Kidney (tissue), 14 donors: ENCODE results near the gene NNAT. TPM values are rescaled to one million over a fixed set of nuclear protein-coding genes. Genes with fewer than 3 reads are reported as not detected.

ENCODE experiments used
- DNase-seq, 5 donors: peaks; one replicate each; pipeline ENCODE4 v3.0.0-alpha.2; 2013 to 2020
- FAIRE-seq: peaks from 2 replicates; lab custom pipeline; 2012; peaks lifted over from hg19 to GRCh38; lab: Jason Lieb, UNC
- H3K27ac ChIP-seq, 2 donors: one replicate each; pipeline ENCODE4 v1.7.0; 2013; ENCODE audit warnings: low read depth in 2 of 2, low read length in 2 of 2, inconsistent platforms in 1 of 2
- H3K27me3 ChIP-seq: one replicate; pipeline ENCODE4 v1.7.1; 2013; ENCODE audit warnings: low read length, inconsistent platforms; ENCODE audit not compliant: control insufficient read depth, insufficient read depth
- H3K36me3 ChIP-seq, 3 donors: one replicate each; pipeline versions ENCODE4 v1.7.0 to v1.7.1; 2013; ENCODE audit warnings: low read length in 3 of 3, control low read depth in 1 of 3, inconsistent platforms in 1 of 3; ENCODE audit not compliant: insufficient read depth in 3 of 3, control insufficient read depth in 2 of 3
- H3K4me1 ChIP-seq, 3 donors: one replicate each; pipeline versions ENCODE4 v1.7.0 to v1.7.1; 2013; ENCODE audit warnings: low read length in 3 of 3, inconsistent platforms in 1 of 3, low read depth in 1 of 3; ENCODE audit not compliant: control insufficient read depth in 2 of 3, insufficient read depth in 2 of 3
- H3K4me3 ChIP-seq, 3 donors: one replicate each; pipeline versions ENCODE4 v1.7.0 to v1.8.1; 2013; ENCODE audit warnings: low read length in 3 of 3, control low read depth in 1 of 3, inconsistent platforms in 1 of 3
- H3K9ac ChIP-seq, 3 donors: one replicate each; pipeline versions ENCODE4 v1.7.0 to v1.7.1; 2013; ENCODE audit warnings: low read length in 3 of 3, control low read depth in 1 of 3, inconsistent platforms in 1 of 3
- H3K9me3 ChIP-seq, 3 donors: one replicate each; pipeline versions ENCODE4 v1.7.0 to v1.7.1; 2013; ENCODE audit warnings: low read length in 3 of 3, control low read depth in 1 of 3, inconsistent platforms in 1 of 3; ENCODE audit not compliant: control insufficient read depth in 2 of 3, insufficient read depth in 1 of 3
- CTCF ChIP-seq: IDR thresholded peaks from 3 replicates; pipeline ENCODE4 v1.5.1; 2012; ENCODE audit warnings: mild to moderate bottlenecking, moderate library complexity, borderline replicate concordance; ENCODE audit not compliant: insufficient read depth; ENCODE audit errors: extremely low read depth
- intact Hi-C: fragments of 100-400 bp; cut with DNase I; formaldehyde crosslinking; loops from one replicate; pipeline ENCODE4 v1.11.1; 2022
- polyA plus RNA-seq: library from polyadenylated mRNA; stranded (reverse); fragments of 350-450 nt; fragmentation: Illumina TruSeq; extraction: RNeasy Lipid Tissue Mini Kit (QIAGEN cat#74804); gene quantifications from one replicate; pipeline ENCODE4 v1.2.3, GENCODE V29; 2014; ENCODE audit warnings: low read depth, low replicate concordance; ENCODE audit not compliant: insufficient read depth
- total RNA-seq: library from RNA; stranded (reverse); fragmentation: NEBNext Ultra II Directional; extraction: Animal tissue kit (Norgen Biotek cat#: 25700); gene quantifications from one replicate; pipeline ENCODE4 v1.2.1, GENCODE V29; 2021
- donor health status: control.
- donor health status: control.
- donor health status: control.
- donor health status: control.
- donor health status: control.
- donor health status: DM: yes; HTN: yes; CAD: no.
- donor health status: Normal renal cell carcinoma (clear cell type).

NNAT gene
- total and polyA plus RNA-seq, 2 donors from 2014 or later = 0.25 TPM; not detected in 1

- DNase-seq = peak in 1 of 5 donors; percentile 13
- intact Hi-C loops = no loop called here
- H3K4me1 ChIP-seq = no peaks in the 10 kb centered on the region
- H3K36me3 ChIP-seq = peaks cover 0 to 2% (median 0%) of the 10 kb centered on the region in 3 donors
- H3K9ac ChIP-seq = no peak overlapping the region
- no peak for FAIRE-seq
- no peak for TF ChIP-seq CTCF
- no peaks in the 10 kb centered on the region for H3K9me3 ChIP-seq
- H3K4me3 ChIP-seq = no peak overlapping the region
- no peak overlapping the region for H3K27ac ChIP-seq
- H3K27me3 ChIP-seq = no peaks in the 10 kb centered on the region
Observed at GRCh38 chr20:37494301-37494700, 26.7 kb upstream of the NNAT start.

GRCh38 chr20:37494796-37495195, 26.3 kb upstream of the NNAT start:
- no peaks in the 10 kb centered on the region for H3K4me1 ChIP-seq
- TF ChIP-seq CTCF = no peak
- intact Hi-C loops = no loop called here
- H3K27me3 ChIP-seq = no peaks in the 10 kb centered on the region
- DNase-seq (peak in 1 of 5 donors; percentile 22), FAIRE-seq (no peak)
- H3K9ac ChIP-seq = no peak overlapping the region
- H3K4me3 ChIP-seq = no peak overlapping the region
- H3K36me3 ChIP-seq = peaks cover 0 to 2% (median 0%) of the 10 kb centered on the region in 3 donors
- H3K9me3 ChIP-seq = no peaks in the 10 kb centered on the region
- H3K27ac ChIP-seq = no peak overlapping the region

GRCh38 chr20:37498066-37498665, 22.9 kb upstream of the NNAT start:
- H3K4me1 ChIP-seq = no peaks in the 10 kb centered on the region
- H3K9me3 ChIP-seq = no peaks in the 10 kb centered on the region
- no peak overlapping the region for H3K9ac ChIP-seq
- TF ChIP-seq CTCF = no peak
- H3K27ac ChIP-seq = no peak overlapping the region
- intact Hi-C loops = no loop called here
- H3K36me3 ChIP-seq = peaks cover 0 to 2% (median 0%) of the 10 kb centered on the region in 3 donors
- H3K27me3 ChIP-seq = no peaks in the 10 kb centered on the region
- DNase-seq (no peak), FAIRE-seq (no peak)
- H3K4me3 ChIP-seq = no peak overlapping the region

- no peaks in the 10 kb centered on the region for H3K9me3 ChIP-seq
- DNase-seq = peak in 1 of 5 donors; percentile 12
- H3K36me3 ChIP-seq = no peaks in the 10 kb centered on the region
- H3K27me3 ChIP-seq = no peaks in the 10 kb centered on the region
- no peak for FAIRE-seq
- H3K27ac ChIP-seq = no peak overlapping the region
- intact Hi-C loops = no loop called here
- no peak overlapping the region for H3K4me3 ChIP-seq
- no peak for TF ChIP-seq CTCF
- no peaks in the 10 kb centered on the region for H3K4me1 ChIP-seq
- no peak overlapping the region for H3K9ac ChIP-seq
Observed at GRCh38 chr20:37500311-37500710, 20.7 kb upstream of the NNAT start.
